Skin epidermis (tissue), 12 donors: Measurements from ENCODE around the gene KHDC1.
"Not testable (repeated sequence)": the region's sequence is repeated elsewhere in the genome, so short reads cannot be mapped to it uniquely, and the experiment has no call there.

Experiments used
- H3K27ac ChIP-seq, 21 experiments: fragments of 200-600 bp; sonication (generic) in 11 of 21; one replicate each; pipeline ENCODE4 v1.5.0; 2020; ENCODE audit warnings: mild to moderate bottlenecking in 3 of 21, inconsistent platforms in 2 of 21, moderate library complexity in 2 of 21
- H3K4me3 ChIP-seq, 7 experiments: fragments of 200-600 bp; sonication (generic) in 2 of 7; one replicate each; pipeline ENCODE4 v1.5.0; 2020; ENCODE audit warnings: inconsistent platforms in 2 of 7, mild to moderate bottlenecking in 2 of 7, moderate library complexity in 1 of 7

Gene KHDC1

GRCh38 chr6:73254323-73254722 is 8.7 kb downstream of the KHDC1 start:
- H3K27ac ChIP-seq, H3K4me3 ChIP-seq: not testable (repeated sequence)

DNA sequence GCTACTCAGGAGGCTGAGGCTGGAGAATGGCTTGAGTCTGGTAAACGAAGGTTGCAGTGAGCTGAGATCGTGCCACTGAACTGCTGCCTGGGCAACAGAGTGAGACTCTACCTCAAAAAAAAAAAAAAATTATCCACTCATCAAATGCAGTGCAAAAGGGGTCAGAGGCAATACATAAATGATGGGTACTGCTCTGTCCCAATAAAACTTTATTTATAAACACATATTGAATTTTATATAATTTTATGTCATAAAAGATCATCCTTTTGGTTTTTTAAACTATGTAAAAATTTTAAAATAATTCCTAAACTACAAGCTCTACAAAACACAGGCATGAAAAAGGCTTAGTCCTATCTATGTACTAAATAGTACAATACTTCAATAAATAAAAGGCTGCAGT is 10.3 kb downstream of the KHDC1 start:
- no peak overlapping the region for H3K4me3 ChIP-seq
- no peak overlapping the region for H3K27ac ChIP-seq

- no peak overlapping the region for H3K27ac ChIP-seq
- H3K4me3 ChIP-seq: no peak overlapping the region
Measured at GRCh38 chr6:73250016-73250415, 13.0 kb downstream of the KHDC1 start.

GRCh38 chr6:73248192-73248903 is 14.6 kb downstream of the KHDC1 start:
- Histone ChIP-seq H3K27ac (no peak overlapping the region), H3K4me3 (no peak overlapping the region)

DNA sequence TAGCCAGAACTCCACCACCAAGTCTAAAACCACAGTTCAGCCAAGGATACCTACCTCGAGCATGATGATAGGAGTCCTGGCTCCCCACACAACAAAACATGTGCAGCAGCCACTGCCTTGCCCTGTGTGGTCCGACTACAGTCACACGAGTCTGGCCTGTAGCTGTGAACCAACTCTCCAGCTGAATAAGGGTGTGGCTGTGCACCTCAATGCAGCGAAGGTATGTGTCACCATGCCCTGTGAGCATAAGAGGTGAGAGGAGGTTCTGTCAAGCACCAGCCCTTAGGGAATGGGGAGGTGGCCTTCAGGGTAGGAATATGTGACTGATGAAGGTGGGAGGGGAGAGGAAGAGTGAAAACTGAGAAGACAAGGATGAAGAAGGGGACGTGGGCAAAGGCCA is 21.0 kb downstream of the KHDC1 start:
- no peak overlapping the region for H3K27ac ChIP-seq

DNA sequence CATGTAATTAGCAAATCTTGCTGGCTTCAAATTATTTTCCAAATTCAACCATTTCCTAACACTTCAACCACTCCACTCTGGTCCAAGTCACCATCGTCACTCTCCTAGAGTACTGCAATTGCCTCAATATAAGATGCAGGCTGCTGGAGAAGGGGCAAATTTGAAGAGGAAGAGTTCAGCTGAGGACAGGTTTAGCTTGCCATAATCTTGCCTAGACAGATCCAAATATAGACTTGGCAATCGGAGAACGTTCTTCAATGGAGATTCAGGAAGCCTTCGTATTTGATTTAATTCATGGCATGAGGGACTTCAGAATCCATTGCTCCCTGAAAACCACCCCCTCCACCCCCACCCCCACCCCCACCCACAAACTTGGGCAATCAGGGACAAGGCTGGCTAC is 22.3 kb downstream of the KHDC1 start:
- Histone ChIP-seq H3K27ac (no peak overlapping the region), H3K4me3 (no peak overlapping the region)

More for the DNA sequence above, 21.0 kb downstream of the KHDC1 start:
- H3K4me3 ChIP-seq: no peak overlapping the region

GRCh38 chr6:73236144-73236750 is 26.7 kb downstream of the KHDC1 start:
- H3K4me3 ChIP-seq: no peak overlapping the region
- no peak overlapping the region for H3K27ac ChIP-seq

GRCh38 chr6:73234733-73235132 is 28.3 kb downstream of the KHDC1 start:
- no peak overlapping the region for H3K4me3 ChIP-seq

GRCh38 chr6:73233971-73234370 is 29.0 kb downstream of the KHDC1 start:
- H3K27ac ChIP-seq, H3K4me3 ChIP-seq: not testable (repeated sequence)

More at GRCh38 chr6:73234733-73235132, 28.3 kb downstream of the KHDC1 start:
- H3K27ac ChIP-seq: no peak overlapping the region

DNA sequence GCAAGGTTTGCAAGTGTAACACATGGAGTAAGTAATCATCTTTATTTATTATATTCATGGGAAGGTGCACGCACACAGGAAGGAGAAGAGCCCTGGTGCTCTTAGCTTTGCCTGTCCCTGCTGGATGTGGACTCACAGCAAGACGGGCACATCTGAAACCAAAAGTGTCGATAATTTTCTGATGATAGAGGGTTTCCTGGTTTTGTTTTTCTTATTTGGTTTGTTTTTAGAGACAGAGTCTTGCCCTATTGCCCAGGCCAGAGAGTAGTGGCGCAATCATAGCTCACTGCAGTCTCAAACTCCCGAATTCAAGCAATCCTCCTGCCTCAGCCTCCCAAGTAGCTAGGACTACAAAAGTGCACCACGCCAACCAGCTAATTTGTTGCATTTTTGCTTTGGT is 29.9 kb downstream of the KHDC1 start:
- no peak overlapping the region for H3K27ac ChIP-seq

GRCh38 chr6:73231986-73232391 is 31.0 kb downstream of the KHDC1 start:
- Histone ChIP-seq H3K27ac (no peak overlapping the region), H3K4me3 (no peak overlapping the region)

More for the DNA sequence above, 29.9 kb downstream of the KHDC1 start:
- no peak overlapping the region for H3K4me3 ChIP-seq

GRCh38 chr6:73227606-73228255 is 35.3 kb downstream of the KHDC1 start:
- Histone ChIP-seq H3K4me3 (no peak overlapping the region), H3K27ac (no peak overlapping the region)

DNA sequence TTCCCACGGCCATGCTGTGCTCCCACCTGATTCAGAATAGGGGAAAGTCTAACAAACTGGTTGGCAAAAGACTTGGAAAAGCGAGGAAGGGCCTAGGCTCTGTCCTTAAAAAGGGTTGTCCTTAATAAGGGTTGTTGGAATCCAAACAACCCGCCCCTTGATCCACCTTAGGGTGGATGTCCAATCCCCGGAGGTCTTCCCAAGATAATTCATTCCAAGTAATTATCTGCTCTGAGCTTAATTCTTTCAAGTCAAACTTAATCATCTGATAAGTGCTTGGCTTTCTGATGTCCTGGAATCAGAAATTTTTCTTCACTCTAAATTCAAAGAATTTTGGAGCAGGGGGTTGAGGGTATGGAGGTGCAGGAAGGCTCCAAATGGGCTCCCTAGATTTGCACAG is 37.6 kb downstream of the KHDC1 start, which contains the start of gene KHDC1L:
Gene KHDC1L, minus strand, starts transcription at position 101 of the 400 bp plus-strand sequence. Its CDS starts 88 bp downstream, at position 13.
- no peak within 1 kb of the TSS for H3K4me3 ChIP-seq
- H3K27ac ChIP-seq: no peak within 1 kb of the TSS

- Histone ChIP-seq H3K4me3 (no peak overlapping the region), H3K27ac (no peak overlapping the region)
Measured at GRCh38 chr6:73216859-73217258, 46.1 kb downstream of the KHDC1 start.

DNA sequence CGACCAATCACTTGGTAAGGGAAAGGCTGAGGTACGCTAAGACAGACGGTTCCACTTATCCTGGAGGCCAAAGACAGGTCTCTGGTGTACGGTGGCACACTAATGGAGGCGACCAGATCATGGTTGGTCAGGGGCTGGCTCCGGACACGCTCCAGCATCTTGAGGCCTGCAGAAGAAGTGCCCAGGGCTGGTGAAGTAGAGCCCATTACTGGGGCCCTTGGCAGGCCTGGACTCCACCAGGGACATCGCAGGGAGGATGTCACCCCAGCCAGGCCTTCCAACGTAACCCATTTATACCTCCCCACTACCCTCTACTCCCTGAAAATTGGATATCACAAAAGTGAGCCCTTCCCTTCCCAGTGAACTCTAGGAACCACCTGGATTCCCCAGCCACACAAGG is 53.9 kb downstream of the KHDC1 start:
- Histone ChIP-seq H3K4me3 (no peak overlapping the region), H3K27ac (no peak overlapping the region)

DNA sequence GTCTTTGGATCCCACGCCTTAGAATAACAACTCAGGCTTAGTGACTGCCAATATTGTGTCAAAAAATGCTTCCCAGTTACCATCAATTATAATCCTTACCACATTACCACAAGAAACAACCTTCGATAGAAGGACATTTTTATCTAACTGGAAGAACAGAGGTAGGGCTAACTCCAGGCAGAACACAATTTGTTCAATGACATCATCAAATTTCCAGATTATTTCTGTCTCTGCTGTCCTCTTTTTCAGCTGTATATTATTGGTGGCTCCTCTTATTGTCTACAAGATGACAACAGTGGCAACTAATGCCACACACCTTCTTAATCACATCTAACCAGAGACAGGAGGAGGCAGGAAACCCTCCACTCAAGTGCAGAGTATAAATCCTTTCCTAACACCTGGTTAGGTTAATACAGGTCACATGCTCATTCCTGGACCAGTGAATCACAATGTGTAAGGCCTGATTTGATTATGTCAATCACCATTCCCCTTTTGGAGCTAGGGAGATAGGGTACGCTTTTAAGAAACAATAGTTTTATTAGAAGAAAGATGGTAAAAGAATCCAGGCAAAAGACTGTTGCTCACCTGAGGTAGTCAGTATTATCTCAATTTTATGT is 55.7 kb downstream of the KHDC1 start:
- H3K27ac ChIP-seq: no peak overlapping the region
- H3K4me3 ChIP-seq: no peak overlapping the region

GRCh38 chr6:73204252-73204651 is 58.7 kb downstream of the KHDC1 start:
- Histone ChIP-seq H3K27ac (no peak overlapping the region), H3K4me3 (no peak overlapping the region)

DNA sequence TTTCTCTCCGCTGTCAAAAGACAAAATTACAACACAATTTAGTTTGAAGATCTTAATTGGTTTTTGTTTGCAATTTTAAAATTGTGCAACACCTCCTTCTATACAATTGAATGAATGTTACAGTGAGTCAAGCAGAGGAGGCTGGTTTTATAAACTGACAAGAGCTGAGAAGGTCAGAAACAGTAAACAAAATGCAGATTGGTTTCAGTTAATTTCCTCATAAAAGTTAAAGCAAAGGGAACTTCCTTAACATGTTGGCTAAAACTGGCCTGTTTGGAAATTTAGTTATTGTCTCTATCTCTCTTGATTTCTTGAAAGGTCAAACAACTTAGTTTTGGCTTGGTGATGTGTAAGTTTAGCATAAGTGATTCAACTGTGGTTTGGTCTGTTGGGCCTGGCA is 59.9 kb downstream of the KHDC1 start:
- Histone ChIP-seq H3K4me3 (no peak overlapping the region), H3K27ac (no peak overlapping the region)

GRCh38 chr6:73200735-73201134 is 62.3 kb downstream of the KHDC1 start:
- H3K27ac ChIP-seq: no peak overlapping the region
- no peak overlapping the region for H3K4me3 ChIP-seq

GRCh38 chr6:73200247-73200646 is 62.7 kb downstream of the KHDC1 start:
- no peak overlapping the region for H3K27ac ChIP-seq
- H3K4me3 ChIP-seq: no peak overlapping the region

DNA sequence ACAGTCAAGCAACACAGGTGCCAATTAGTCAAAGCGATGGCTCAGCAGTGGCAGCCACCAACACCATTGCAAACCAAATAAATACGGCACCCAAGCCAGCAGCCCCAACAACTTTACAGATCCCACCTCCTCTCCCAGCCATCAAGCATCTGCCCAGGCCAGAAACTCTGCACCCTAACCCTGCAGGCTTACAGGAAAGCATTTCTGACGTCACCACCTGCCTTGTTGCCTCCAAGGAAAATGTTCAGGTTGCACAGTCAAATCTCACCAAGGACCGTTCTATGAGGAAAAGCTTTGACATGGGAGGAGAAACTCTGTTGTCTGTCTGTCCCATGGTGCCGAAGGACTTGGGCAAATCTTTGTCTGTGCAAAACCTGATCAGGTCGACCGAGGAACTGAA is 68.3 kb downstream of the KHDC1 start:
- H3K4me3 ChIP-seq: no peak overlapping the region
- H3K27ac ChIP-seq: no peak overlapping the region
